CD4-positive, alpha-beta T cell treated with Interleukin-21 for 1 hour (primary cell): ENCODE measurements around the gene PPP1R13L.

ENCODE experiments used
- DNase-seq: peaks from one replicate; pipeline ENCODE4 v3.0.0-alpha.2; 2020

PPP1R13L gene

GRCh38 chr19:45362291-45362690 is 42.6 kb downstream of the PPP1R13L start:
- no peak for DNase-seq

DNA sequence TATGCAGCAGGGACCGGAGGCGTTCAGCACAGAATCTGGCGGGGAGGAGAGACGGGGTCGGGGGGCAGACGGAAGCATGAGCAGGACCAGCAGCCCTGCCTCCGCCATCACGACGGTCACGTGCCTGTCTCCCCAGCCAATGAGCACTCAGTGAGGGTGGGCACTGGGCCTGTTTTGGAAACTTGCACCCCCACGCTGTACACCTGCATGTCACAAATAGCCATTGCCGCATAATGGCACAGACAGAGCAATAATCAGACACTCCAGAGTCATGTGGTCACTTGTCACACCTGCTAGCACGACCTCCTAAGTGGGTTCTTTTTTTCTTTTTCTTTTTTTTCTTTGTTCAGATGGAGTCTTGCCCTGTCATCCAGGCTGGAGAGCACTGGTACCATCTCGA is 43.3 kb downstream of the PPP1R13L start:
- no peak for DNase-seq

GRCh38 chr19:45358213-45358792 is 46.6 kb downstream of the PPP1R13L start:
- DNase-seq, result no peak

GRCh38 chr19:45357445-45357783 is 47.5 kb downstream of the PPP1R13L start:
- no peak for DNase-seq

GRCh38 chr19:45356760-45357444 is 48.0 kb downstream of the PPP1R13L start:
- no peak for DNase-seq

GRCh38 chr19:45355910-45356309 is 49.0 kb downstream of the PPP1R13L start:
- no peak for DNase-seq

GRCh38 chr19:45355402-45355801 is 49.5 kb downstream of the PPP1R13L start:
- no peak for DNase-seq

DNA sequence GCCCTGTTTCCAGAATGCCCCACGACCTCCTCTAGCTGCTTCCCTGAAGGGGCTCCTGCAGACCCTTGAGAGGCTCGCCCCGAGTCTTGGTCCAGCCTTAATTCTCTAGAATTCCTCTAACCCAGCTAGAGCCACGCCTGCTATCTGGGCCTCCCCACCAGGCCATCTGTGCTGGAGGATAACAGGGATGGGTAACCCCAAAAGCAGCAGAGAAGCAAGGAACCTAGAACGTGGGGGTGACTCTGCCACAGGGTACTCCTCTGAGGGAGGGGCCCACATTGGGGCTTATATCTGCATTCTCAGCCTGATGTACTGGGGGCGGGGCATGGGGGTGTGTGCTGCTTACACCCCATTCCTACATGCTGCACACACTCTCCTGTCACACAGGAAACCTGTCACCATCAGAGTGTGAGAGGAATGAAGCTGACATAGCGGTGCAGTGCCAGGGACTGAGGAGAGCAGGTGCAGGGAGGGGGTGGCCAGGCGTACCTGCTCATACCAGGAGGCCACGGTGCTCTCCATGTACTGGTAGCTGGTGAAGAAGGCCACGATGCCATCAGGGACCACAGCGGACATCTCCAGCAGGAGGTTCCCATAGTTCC is 50.5 kb downstream of the PPP1R13L start:
- DNase-seq, result no peak

DNA sequence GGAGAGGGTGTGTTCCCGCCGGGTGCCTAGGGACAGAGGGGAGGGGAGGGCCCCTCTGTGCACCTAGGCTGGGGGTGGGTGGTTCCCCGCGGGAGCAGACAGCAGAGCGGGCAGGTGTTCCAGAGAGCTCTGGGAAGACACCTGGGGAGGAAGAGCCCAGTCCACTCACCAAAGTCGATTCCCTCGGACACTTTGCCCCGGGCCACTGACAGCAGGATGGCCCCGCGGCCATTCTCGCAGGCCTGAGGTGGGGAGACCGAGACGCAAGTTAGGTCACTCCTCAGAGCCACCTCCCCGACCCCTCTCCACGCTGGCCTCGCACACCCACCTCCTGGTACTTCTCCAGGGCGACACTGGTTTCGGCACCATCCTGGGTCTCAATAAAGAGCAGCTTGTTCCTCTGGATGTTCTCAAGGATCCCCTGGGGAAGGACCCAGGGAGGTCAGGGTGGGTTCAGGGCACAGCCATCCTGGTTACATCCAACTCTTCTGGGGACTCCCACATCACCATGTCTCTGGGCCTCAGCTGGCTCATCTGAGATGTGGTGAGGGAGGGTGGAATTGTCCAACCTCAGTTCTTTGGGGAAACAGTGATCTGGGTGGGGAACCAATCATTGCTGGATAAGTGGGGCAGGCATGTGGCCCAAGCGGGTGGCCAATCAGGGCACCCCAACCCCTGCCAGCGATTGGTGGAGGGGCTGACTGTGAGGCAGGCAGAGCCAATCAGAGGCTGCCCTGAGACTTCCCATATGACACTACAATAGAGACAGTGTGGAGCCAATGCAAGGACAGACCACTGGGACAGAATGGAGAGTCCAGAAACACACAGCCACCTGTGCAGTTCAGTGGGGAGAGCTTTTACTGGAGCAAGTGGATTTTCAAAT is 51.7 kb downstream of the PPP1R13L start:
- no peak for DNase-seq

- DNase-seq, result no peak
Observed at GRCh38 chr19:45352471-45352870, 52.4 kb downstream of the PPP1R13L start.

GRCh38 chr19:45352062-45352461 is 52.8 kb downstream of the PPP1R13L start:
- no peak for DNase-seq

GRCh38 chr19:45351401-45351952 is 53.4 kb downstream of the PPP1R13L start:
- DNase-seq, result no peak

- DNase-seq, result no peak
Observed at GRCh38 chr19:45350477-45351058, 54.3 kb downstream of the PPP1R13L start.

- no peak for DNase-seq
Observed at GRCh38 chr19:45349430-45349941, 55.4 kb downstream of the PPP1R13L start.

GRCh38 chr19:45349126-45349415 is 55.8 kb downstream of the PPP1R13L start:
- no peak for DNase-seq

DNA sequence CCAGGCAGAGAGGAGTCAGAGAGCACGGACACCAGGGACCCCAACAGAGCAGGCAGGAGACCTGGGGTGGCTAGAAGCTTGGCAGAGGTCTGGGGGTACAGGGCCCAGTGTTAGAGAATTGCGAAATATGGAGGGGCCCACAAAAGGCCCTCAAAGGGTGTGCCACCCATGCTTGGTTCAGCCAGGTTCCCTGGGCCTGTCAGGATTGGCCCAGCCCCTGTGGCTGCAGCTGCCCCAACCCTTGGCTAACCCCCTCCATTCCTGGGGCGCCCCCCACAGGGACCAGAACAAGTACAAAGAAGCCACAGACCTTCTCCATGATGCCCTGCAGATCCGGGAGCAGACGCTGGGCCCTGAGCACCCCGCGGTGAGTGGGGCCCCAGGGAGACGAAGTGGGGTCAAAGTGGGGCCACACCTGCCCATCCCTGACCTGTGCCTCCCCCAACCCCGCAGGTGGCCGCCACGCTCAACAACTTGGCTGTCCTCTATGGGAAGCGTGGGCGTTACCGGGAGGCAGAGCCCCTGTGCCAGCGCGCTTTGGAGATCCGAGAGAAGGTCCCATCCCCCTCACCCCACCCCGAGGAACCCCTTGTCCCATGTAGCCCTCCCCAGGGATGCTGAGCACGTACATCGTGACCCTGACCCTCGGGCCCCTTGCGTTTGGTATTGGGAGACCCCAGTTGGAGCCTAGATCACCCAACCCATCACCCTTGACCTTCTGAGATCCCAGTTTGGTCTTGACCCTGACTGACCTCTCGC is 56.3 kb downstream of the PPP1R13L start:
- no peak for DNase-seq

DNA sequence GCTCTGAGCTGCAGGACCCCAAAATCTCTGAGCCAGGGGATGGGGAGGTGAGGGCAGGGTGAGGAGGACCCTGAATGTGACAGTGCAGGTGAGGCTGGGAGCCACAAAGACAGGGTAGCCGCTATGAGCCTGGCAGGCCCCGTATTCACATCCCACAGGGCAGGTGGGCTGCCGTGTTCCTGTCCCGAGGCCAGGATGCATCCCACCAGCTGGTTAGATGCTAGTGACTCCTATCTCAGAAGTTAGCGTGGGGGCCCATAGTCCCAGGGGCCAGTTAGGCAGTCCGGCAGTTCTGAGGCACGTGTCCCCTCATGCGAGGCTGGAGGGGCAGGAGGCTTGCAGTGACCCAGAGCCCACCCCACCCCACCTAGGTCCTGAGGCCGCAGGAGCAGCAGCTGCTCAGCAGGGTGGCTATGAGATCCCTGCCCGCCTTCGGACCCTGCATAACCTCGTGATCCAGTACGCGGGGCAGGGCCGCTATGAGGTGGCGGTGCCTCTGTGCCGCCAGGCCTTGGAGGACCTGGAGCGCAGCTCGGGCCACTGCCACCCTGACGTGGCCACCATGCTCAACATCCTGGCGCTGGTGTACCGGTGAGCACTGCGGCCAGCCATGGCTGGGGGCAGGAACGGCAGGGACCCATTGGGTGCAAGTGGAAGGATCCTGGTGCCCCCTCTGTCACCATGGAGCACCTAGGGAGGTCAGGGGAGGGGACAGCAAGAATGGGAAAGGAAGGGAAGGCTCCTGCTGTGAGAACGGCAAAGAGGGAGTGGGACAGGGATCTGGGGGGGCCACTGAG is 57.1 kb downstream of the PPP1R13L start:
- no peak for DNase-seq

DNA sequence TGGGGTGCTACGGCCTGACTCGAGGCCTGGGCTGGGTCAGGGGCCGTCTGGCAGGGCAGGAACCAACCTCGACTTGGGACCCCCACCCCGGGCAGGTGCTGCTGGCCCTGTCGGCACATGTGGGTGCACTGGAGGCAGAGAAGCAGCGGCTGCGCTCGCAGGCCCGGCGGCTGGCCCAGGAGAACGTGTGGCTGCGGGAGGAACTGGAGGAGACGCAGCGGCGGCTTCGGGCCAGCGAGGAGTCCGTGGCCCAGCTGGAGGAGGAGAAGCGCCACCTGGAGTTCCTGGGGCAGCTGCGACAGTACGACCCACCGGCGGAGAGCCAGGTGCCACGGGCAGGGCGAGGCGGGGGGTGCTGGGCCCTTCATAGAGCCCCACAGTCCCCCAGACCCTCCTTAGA is 58.4 kb downstream of the PPP1R13L start:
- no peak for DNase-seq

GRCh38 chr19:45345506-45345860 is 59.4 kb downstream of the PPP1R13L start:
- no peak for DNase-seq

DNA sequence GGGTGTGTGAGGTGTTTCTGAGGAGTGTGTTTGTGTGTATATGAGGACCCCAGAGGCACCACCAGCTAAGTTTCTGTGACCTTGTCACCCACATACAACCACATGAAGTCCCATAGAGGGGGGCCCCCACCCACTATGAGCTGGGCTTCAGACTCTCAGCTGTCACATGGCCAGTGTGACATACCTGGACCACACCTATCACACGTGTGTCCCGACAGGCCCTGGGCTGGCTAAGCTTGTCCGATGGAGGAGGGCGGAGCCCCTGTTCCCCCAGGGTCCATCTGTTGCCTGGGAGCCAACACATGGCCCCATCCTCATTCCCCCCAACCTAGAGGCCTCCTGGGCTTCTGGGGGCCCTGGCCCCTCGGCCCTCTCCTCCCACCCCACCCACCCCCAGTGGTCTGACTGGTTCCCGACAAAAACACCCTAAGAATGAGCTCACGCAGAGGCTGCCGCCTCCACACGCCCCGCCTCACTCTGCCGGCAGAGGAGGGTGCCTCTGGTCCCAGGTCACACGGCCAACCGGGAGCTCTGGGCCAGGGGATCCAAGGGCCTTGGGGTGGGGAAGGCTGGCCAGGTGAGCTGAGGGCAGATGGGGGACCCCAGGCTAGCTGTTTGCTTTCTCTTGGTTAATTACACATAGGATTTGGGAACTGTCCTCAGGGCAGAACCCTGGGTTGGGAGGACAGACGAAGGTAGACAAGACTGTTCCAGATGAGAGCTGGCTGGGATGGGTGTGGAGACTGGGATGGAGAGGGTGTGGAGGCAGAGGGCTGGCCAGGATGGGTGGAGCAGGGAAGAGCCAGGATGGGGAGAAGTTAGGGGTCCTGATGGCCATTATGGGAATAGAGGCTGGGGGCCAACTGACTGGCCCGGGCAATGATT is 60.0 kb downstream of the PPP1R13L start:
- DNase-seq, result no peak
